Esophagus squamous epithelium (tissue), 4 donors: ENCODE results near the gene MLPH.

Experiments used
- POLR2A ChIP-seq, 4 donors: fragments of 450-650 bp; IDR thresholded peaks; one replicate each; pipeline ENCODE4 v1.6.1; 2017; ENCODE audit warnings: antibody characterized with exemption in 4 of 4, mild to moderate bottlenecking in 4 of 4, moderate library complexity in 3 of 4
- TF ChIP-seq, protein P1 (sequence below), 6 experiments: fragments of 450-650 bp in 4 of 6; fragments of 200-600 bp in 2 of 6; sonication (generic) in 2 of 6; IDR thresholded peaks; one replicate each; pipeline ENCODE4 v1.5.1; 2016 to 2019; ENCODE audit warnings: antibody characterized with exemption in 6 of 6, mild to moderate bottlenecking in 4 of 6, moderate library complexity in 4 of 6

DNA sequence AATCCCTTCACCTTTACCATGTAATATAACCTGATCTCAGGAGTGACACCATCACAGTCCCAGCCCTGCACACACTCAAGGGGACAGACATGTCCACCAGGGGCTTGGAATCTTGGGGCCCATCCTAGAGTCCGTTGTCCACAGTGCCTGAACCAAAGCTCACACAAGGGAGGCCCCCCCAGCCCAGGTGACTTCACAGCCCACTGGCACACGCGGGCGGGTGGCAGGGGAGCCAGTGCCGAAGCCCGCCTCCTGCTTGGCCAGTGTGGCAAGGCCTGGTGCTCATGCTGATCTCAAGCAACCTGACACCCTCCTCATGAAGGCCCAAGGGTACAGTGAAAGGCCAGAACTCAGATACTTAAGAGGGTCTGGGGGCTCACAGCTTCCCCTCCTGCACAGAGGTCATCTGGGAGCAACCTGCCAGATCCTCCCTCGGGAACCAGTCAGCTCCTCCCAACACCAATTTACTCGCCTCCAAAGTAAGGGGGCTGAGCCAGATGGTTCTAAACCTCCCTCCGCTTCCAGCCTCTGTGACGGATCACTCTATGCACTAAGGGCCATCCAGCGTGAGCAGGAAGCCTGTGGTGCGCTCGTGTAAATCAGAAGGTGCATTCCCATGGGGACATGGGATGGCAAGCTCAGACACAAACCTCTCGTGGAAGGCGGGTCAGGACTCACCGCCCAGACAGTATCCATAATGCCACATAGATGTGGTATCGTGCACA is 106.7 kb downstream of the MLPH start:
- TF ChIP-seq, protein P1, sequence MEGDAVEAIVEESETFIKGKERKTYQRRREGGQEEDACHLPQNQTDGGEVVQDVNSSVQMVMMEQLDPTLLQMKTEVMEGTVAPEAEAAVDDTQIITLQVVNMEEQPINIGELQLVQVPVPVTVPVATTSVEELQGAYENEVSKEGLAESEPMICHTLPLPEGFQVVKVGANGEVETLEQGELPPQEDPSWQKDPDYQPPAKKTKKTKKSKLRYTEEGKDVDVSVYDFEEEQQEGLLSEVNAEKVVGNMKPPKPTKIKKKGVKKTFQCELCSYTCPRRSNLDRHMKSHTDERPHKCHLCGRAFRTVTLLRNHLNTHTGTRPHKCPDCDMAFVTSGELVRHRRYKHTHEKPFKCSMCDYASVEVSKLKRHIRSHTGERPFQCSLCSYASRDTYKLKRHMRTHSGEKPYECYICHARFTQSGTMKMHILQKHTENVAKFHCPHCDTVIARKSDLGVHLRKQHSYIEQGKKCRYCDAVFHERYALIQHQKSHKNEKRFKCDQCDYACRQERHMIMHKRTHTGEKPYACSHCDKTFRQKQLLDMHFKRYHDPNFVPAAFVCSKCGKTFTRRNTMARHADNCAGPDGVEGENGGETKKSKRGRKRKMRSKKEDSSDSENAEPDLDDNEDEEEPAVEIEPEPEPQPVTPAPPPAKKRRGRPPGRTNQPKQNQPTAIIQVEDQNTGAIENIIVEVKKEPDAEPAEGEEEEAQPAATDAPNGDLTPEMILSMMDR (IDR thresholded peaks at IDR 0.05): no peak
- no peak for TF ChIP-seq POLR2A (IDR thresholded peaks at IDR 0.05)
